Measurements from ENCODE around the gene ZNF219. TPM values are rescaled to one million over a fixed set of nuclear protein-coding genes. Genes with fewer than 3 reads are reported as not detected.

ZNF219 gene
- total RNA-seq, 1 donor from 2014 or later = 143 TPM

DNA sequence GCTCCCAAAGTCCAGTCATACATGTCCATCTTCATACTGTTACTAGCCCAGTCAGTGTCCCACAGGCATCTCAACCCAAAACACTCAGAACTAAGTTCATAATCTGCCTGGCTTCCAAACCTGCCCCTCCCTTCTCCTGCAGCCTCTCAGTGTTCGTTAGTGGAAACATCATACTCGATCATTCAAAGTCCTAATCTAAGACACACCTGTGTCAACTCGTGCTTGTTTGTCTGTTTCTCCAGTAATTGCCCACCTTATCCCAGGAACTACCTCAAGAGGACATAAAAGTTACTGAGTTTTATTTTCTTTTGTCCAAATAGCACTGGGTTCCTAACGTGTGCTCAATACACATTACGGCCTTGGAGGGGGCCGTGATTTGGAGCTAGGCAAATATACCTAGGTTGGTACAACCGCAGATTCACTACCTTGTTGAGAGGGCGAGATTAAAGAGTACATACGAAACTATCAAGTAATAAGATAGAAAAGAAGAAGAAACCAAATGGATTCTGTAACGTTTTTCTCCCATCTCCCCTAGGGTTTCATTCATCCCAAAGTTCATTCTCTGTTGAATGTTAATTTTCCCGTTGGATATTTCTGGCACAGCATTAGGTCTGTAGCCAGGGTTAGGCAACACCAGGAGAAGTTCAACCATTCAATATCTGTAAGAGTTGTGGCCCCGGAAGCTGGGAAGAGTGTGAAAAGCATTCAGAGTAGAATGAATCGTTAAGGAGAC lies 37.7 kb downstream of the ZNF219 start:
- no peak for DNase-seq (ENCODE audit: low read depth, low spot score)
- TF ChIP-seq, protein P1, sequence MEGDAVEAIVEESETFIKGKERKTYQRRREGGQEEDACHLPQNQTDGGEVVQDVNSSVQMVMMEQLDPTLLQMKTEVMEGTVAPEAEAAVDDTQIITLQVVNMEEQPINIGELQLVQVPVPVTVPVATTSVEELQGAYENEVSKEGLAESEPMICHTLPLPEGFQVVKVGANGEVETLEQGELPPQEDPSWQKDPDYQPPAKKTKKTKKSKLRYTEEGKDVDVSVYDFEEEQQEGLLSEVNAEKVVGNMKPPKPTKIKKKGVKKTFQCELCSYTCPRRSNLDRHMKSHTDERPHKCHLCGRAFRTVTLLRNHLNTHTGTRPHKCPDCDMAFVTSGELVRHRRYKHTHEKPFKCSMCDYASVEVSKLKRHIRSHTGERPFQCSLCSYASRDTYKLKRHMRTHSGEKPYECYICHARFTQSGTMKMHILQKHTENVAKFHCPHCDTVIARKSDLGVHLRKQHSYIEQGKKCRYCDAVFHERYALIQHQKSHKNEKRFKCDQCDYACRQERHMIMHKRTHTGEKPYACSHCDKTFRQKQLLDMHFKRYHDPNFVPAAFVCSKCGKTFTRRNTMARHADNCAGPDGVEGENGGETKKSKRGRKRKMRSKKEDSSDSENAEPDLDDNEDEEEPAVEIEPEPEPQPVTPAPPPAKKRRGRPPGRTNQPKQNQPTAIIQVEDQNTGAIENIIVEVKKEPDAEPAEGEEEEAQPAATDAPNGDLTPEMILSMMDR (conservative IDR thresholded peaks at IDR 0.05) = no peak
- H3K9me3 Mint-ChIP-seq = no peaks in the 10 kb centered on the region
- H3K36me3 Mint-ChIP-seq (ENCODE audit: low read depth) = no peaks in the 10 kb centered on the region
- no peak overlapping the region for H3K4me3 Mint-ChIP-seq
- H3K27me3 Mint-ChIP-seq (ENCODE audit: low read depth) = no peaks in the 10 kb centered on the region
- no peak overlapping the region for H3K27ac Mint-ChIP-seq (ENCODE audit: unreplicated experiment)
- H3K4me1 Mint-ChIP-seq = peaks cover 10% of the 10 kb centered on the region

DNA sequence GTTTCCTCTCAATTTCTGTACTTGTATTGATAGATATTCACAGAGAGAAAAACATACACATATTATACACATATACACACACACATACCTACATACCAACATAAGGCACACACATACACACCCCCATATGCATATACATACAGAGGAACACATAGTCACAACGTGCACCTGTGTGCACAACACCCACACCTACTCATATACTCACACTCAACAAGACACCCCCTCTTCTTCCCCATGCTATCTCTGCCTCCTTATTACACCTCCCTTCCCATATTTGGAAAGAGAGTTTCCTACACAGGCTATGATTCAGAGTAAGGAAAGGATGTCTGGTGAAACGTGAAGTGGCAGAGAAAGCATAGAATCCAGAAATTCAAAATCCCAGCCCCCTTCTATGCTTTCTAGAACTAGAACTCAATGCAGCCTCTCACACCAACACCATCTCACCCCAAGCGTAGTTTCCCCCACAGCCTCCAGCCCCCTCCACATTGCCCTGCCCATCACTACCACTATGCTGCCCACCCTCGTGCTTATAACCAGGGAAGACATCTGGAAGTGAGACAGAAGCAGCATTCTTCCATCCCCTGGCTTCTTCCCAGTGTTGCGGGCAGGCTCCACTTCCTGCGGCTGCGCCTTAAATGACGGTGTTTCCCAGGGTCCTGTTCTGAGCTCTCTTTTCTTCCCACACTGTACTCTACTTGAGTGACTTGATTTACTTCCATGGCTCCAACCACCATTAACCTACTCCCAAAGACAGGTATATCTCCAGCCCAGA lies 38.4 kb downstream of the ZNF219 start:
- DNase-seq (ENCODE audit: low read depth, low spot score) = no peak
- Mint-ChIP-seq H3K4me1 (peaks cover 10% of the 10 kb centered on the region), H3K9me3 (no peaks in the 10 kb centered on the region), H3K27me3 (ENCODE audit: low read depth) (no peaks in the 10 kb centered on the region), H3K27ac (ENCODE audit: unreplicated experiment) (no peak overlapping the region), H3K36me3 (ENCODE audit: low read depth) (no peaks in the 10 kb centered on the region), H3K4me3 (no peak overlapping the region)
- TF ChIP-seq, protein P1 (conservative IDR thresholded peaks at IDR 0.05) = no peak

DNA sequence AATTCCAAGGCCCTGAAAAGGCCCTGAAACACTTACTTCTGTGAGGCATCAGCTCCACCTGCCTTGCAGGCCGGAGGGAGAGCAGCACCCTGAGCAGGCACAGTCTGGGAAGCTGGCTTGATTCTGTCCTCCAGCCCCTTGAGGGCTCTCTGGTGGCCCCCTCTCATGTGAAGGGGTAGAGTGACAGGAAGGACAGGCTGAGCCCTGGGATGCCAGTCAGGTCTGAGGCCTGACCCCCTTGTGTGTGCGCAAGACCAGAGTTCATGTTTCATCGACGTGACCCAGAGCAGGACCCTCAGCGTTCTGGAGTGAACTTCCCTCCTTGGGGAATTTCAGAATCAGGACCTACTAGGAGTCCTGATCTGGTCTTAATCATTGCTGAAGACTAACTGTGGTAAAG lies 39.6 kb downstream of the ZNF219 start:
- DNase-seq (ENCODE audit: low read depth, low spot score) = no peak
- no peaks in the 10 kb centered on the region for H3K36me3 Mint-ChIP-seq (ENCODE audit: low read depth)
- H3K27ac Mint-ChIP-seq (ENCODE audit: unreplicated experiment) = no peak overlapping the region
- no peak overlapping the region for H3K4me3 Mint-ChIP-seq
- H3K27me3 Mint-ChIP-seq (ENCODE audit: low read depth) = no peaks in the 10 kb centered on the region
- TF ChIP-seq, protein P1 (conservative IDR thresholded peaks at IDR 0.05) = no peak
- peaks cover 9% of the 10 kb centered on the region for H3K4me1 Mint-ChIP-seq
- no peaks in the 10 kb centered on the region for H3K9me3 Mint-ChIP-seq

DNA sequence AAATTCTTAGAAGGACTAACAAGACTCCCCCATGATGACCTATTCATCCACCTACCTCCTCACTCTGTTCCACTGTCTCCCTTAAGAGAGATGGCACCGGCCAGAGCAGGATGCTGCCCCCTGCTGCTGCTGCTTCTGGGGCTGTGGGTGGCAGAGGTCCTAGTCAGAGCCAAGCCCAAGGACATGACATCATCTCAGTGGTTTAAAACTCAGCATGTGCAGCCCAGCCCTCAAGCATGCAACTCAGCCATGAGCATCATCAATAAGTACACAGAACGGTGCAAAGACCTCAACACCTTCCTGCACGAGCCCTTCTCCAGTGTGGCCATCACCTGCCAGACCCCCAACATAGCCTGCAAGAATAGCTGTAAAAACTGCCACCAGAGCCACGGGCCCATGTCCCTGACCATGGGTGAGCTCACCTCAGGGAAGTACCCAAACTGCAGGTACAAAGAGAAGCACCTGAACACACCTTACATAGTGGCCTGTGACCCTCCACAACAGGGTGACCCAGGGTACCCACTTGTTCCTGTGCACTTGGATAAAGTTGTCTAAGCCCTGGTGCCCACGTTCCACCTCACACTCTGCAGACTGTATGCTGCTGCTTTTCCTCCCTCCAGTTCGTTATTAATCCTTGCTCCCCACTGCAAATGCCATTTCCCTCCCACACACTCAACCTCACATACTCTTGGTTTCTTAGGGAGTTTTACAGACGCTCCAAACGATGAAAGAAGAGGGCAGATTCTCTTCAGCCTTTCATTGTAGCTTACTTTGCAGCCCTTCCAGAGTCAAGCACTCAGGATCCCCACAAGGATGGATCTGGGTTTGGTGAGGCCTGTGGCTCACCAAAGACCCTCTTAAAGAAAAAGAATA lies 40.4 kb downstream of the ZNF219 start, which contains the start of gene RNASE8:
Gene RNASE8, plus strand, starts transcription at position 20 of the 873 bp plus-strand sequence. Its CDS starts 71 bp downstream, at position 91.
- H3K4me1 Mint-ChIP-seq = peaks cover under 1% of the 10 kb centered on the region
- no peak within 1 kb of the TSS for H3K4me3 Mint-ChIP-seq
- no peaks in the 10 kb centered on the region for H3K36me3 Mint-ChIP-seq (ENCODE audit: low read depth)
- DNase-seq (ENCODE audit: low read depth, low spot score) = no peak
- no peaks in the 10 kb centered on the region for H3K27me3 Mint-ChIP-seq (ENCODE audit: low read depth)
- TF ChIP-seq, protein P1 (conservative IDR thresholded peaks at IDR 0.05) = no peak
- H3K27ac Mint-ChIP-seq (ENCODE audit: unreplicated experiment) = no peak within 1 kb of the TSS
- H3K9me3 Mint-ChIP-seq = no peaks in the 10 kb centered on the region

DNA sequence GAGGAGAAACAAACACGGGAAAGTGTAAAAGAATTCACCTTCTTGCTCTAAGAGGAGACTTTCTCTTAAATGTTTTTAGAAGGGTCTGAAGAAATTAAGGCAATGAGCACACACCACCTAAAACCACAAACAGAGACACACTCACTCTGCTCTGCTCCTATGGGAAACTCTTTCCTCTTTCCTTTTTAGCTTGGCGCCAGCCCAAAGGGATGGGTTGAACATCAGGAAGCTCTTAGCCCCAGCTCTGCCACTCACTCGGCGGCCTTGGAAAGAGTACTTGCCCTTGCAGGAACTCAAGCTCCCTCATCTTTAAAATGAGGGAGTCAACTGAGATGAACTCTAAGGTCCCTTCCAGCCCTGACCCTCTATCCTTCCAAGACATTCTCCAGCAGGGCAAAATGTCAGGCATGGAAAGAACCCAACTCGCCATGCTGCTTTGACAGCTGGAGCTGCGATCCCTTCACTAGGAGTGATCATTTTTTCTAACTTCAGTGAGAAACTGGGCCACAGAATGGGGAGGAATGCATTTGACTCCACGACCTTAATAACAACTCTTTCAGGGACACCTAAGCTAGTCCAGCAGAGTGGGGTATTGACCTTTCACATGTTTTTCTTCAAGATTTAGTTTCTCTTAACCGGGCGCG lies 41.8 kb downstream of the ZNF219 start:
- no peaks in the 10 kb centered on the region for H3K36me3 Mint-ChIP-seq (ENCODE audit: low read depth)

More for the DNA sequence above, 41.8 kb downstream of the ZNF219 start:
- Mint-ChIP-seq H3K4me3 (no peak overlapping the region), H3K27ac (ENCODE audit: unreplicated experiment) (no peak overlapping the region), H3K4me1 (no peaks in the 10 kb centered on the region), H3K9me3 (no peaks in the 10 kb centered on the region), H3K27me3 (ENCODE audit: low read depth) (no peaks in the 10 kb centered on the region)
- no peak for DNase-seq (ENCODE audit: low read depth, low spot score)
- TF ChIP-seq, protein P1 (conservative IDR thresholded peaks at IDR 0.05) = no peak
